K562 (cell line): ENCODE results near the gene MME. TPM values are rescaled to one million over a fixed set of nuclear protein-coding genes. Genes with fewer than 3 reads are reported as not detected.

Source experiments
- CHD2 ChIP-seq: IDR thresholded peaks from 2 replicates; pipeline ENCODE4 v1.6.1; 2011; ENCODE audit warnings: low read depth, low read length
- DLX4 ChIP-seq: fragments of 250-450 bp; sonication (Bioruptor Pico); IDR thresholded peaks from 2 replicates; pipeline ENCODE4 v1.6.1; 2021; ENCODE audit warnings: mild to moderate bottlenecking
- E2F4 ChIP-seq: sonication (generic); formaldehyde crosslinking; IDR thresholded peaks from 2 replicates; pipeline ENCODE4 v1.8.0; 2022; ENCODE audit warnings: mild to moderate bottlenecking, low read depth, missing genetic modification reagents
- GABPB2 ChIP-seq: fragments of 250-450 bp; sonication (Bioruptor Pico); conservative IDR thresholded peaks from 2 replicates; pipeline ENCODE4 v1.5.1; 2021; ENCODE audit warnings: mild to moderate bottlenecking
- HNRNPUL1 ChIP-seq: fragments of 200-400 bp; formaldehyde crosslinking; IDR thresholded peaks from 2 replicates; pipeline ENCODE4 v1.6.1; 2017; ENCODE audit warnings: low read length
- MCM2 ChIP-seq: fragments of 450-650 bp; IDR thresholded peaks from 2 replicates; pipeline ENCODE4 v1.6.1; 2017; ENCODE audit warnings: low read depth, mild to moderate bottlenecking
- MTA3 ChIP-seq: fragments of 450-650 bp; formaldehyde crosslinking; IDR thresholded peaks from 2 replicates; pipeline ENCODE4 v1.6.1; 2017; ENCODE audit warnings: mild to moderate bottlenecking, borderline replicate concordance
- NCOA4 ChIP-seq: fragments of 450-650 bp; IDR thresholded peaks from 2 replicates; pipeline ENCODE4 v1.6.1; 2018; ENCODE audit warnings: mild to moderate bottlenecking; ENCODE audit not compliant: partially characterized antibody
- NCOR1 ChIP-seq: fragments of 450-650 bp; IDR thresholded peaks from 2 replicates; pipeline ENCODE4 v1.6.1; 2016; ENCODE audit warnings: mild to moderate bottlenecking, moderate library complexity
- PHTF2 ChIP-seq: fragments of 250-450 bp; sonication (Bioruptor Pico); IDR thresholded peaks from 2 replicates; pipeline ENCODE4 v1.5.0; 2021; ENCODE audit warnings: mild to moderate bottlenecking
- SAFB2 ChIP-seq: fragments of 200-400 bp; formaldehyde crosslinking; IDR thresholded peaks from 2 replicates; pipeline ENCODE4 v1.6.1; 2018; ENCODE audit warnings: borderline replicate concordance, low read length, low read depth, moderate library complexity; ENCODE audit not compliant: severe bottlenecking
- SRSF7 ChIP-seq: fragments of 200-400 bp; formaldehyde crosslinking; optimal IDR thresholded peaks from 2 replicates; pipeline ENCODE3; 2017; ENCODE audit warnings: mild to moderate bottlenecking, low read depth, low read length
- XRCC4 ChIP-seq: IDR thresholded peaks from one replicate; pipeline ENCODE4 v1.6.1; 2011; ENCODE audit not compliant: insufficient read depth, insufficient read length; ENCODE audit errors: extremely low read depth
- ZBTB1 ChIP-seq: sonication (generic); formaldehyde crosslinking; IDR thresholded peaks from 2 replicates; pipeline ENCODE4 v1.8.1; 2023; ENCODE audit warnings: missing genetic modification reagents, low read depth, mild to moderate bottlenecking, borderline replicate concordance
- ZKSCAN3 ChIP-seq: fragments of 250-450 bp; sonication (Bioruptor Pico); IDR thresholded peaks from 2 replicates; pipeline ENCODE4 v1.4.0; 2020
- ZKSCAN8 ChIP-seq: fragments of 200-800 bp; sonication (Bioruptor generic); IDR thresholded peaks from 2 replicates; pipeline ENCODE4 v1.6.1; 2016; ENCODE audit warnings: missing genetic modification characterization, missing compliant biosample characterization
- ZNF175 ChIP-seq: fragments of 200-800 bp; sonication (Bioruptor generic); IDR thresholded peaks from 2 replicates; pipeline ENCODE4 v1.6.1; 2016; ENCODE audit warnings: low read depth, mild to moderate bottlenecking, missing genetic modification characterization, missing compliant biosample characterization
- ZNF253 ChIP-seq: fragments of 250-450 bp; sonication (Bioruptor Pico); conservative IDR thresholded peaks from 2 replicates; pipeline ENCODE4 v1.6.1; 2021; ENCODE audit warnings: mild to moderate bottlenecking
- ZNF398 ChIP-seq: fragments of 250-450 bp; sonication (Bioruptor Pico); IDR thresholded peaks from 2 replicates; pipeline ENCODE4 v1.8.0; 2021; ENCODE audit warnings: moderate library complexity, mild to moderate bottlenecking, inconsistent platforms
- ZNF436 ChIP-seq: fragments of 250-450, 450-650 bp; sonication (Bioruptor Pico); formaldehyde crosslinking; IDR thresholded peaks from 2 replicates; pipeline ENCODE4 v1.7.0; 2020; ENCODE audit warnings: mild to moderate bottlenecking
- ZNF584 ChIP-seq: fragments of 200-800 bp; sonication (Bioruptor generic); IDR thresholded peaks from 2 replicates; pipeline ENCODE4 v1.6.1; 2016; ENCODE audit warnings: low read depth, mild to moderate bottlenecking, missing genetic modification characterization, missing compliant biosample characterization
- ZNF740 ChIP-seq, 3 experiments: fragments of 200-800 bp in 1 of 3; sonication (Bioruptor generic) in 1 of 3; sonication (generic) in 1 of 3; formaldehyde crosslinking in 1 of 3; IDR thresholded peaks; 2 replicates each; pipeline versions ENCODE4 v1.6.1 to v1.8.0; 2016 to 2022; ENCODE audit warnings: mild to moderate bottlenecking in 2 of 3, missing compliant biosample characterization in 2 of 3, missing genetic modification characterization in 2 of 3, missing genetic modification reagents in 1 of 3
- polyA plus RNA-seq, 8 experiments: library from polyadenylated mRNA; depleted of rRNA in 4 of 8; stranded (reverse) in 5 of 8; unstranded in 3 of 8; fragments of >200 nt; fragmentation: Nextera tagmentation in 2 of 8; fragmentation: Illumina TruSeq in 1 of 8; extraction: Ambion mirVana in 2 of 8; extraction: Trizol in 1 of 8; gene quantifications; 2 replicates each; pipeline versions ENCODE4 v1.2.1 to v1.2.3, GENCODE V29; 2011 to 2014; ENCODE audit warnings: inconsistent platforms in 1 of 8, missing spikeins in 1 of 8
- total RNA-seq, 7 experiments: library from RNA; depleted of rRNA in 6 of 7; stranded (reverse); fragments of >200 nt in 6 of 7; fragmentation: Illumina TruSeq in 2 of 7; extraction: Trizol in 2 of 7; gene quantifications; 2 replicates each; pipeline versions ENCODE4 v1.2.1 to v1.2.3, GENCODE V29; 2011 to 2021; ENCODE audit warnings: low replicate concordance in 1 of 7
- TF ChIP-seq, protein P1 (sequence below): sonication (generic); formaldehyde crosslinking; IDR thresholded peaks from 2 replicates; pipeline ENCODE4 v1.8.0; 2022; ENCODE audit warnings: missing genetic modification reagents, mild to moderate bottlenecking, borderline replicate concordance
- TF ChIP-seq, protein P2 (sequence below): sonication (generic); formaldehyde crosslinking; IDR thresholded peaks from 2 replicates; pipeline ENCODE4 v1.9.0; 2022; ENCODE audit warnings: mild to moderate bottlenecking, missing genetic modification reagents

The MME gene
- total and polyA plus RNA-seq, 9 of the 15 experiments (the other 6 are each of a cell fraction or from before 2014, with no cell fraction given) = 0.80 to 8.6 (median 2.5) TPM

GRCh38 chr3:155179437-155179827 lies 99.3 kb downstream of the MME start (continued):
- no peak for TF ChIP-seq DLX4 (CRISPR knock-in tag)
- no peak for TF ChIP-seq ZNF740 (CRISPR knock-in tag; IDR thresholded peaks at IDR 0.05)
- no peak for TF ChIP-seq ZNF740 (tag; IDR thresholded peaks at IDR 0.05)
- TF ChIP-seq ZNF398 = no peak
- no peak for TF ChIP-seq NCOA4
- TF ChIP-seq ZKSCAN3 (CRISPR knock-in tag) = no peak
- no peak for TF ChIP-seq ZNF175 (CRISPR knock-in tag)
- TF ChIP-seq XRCC4 = no peak
- TF ChIP-seq, protein P1, sequence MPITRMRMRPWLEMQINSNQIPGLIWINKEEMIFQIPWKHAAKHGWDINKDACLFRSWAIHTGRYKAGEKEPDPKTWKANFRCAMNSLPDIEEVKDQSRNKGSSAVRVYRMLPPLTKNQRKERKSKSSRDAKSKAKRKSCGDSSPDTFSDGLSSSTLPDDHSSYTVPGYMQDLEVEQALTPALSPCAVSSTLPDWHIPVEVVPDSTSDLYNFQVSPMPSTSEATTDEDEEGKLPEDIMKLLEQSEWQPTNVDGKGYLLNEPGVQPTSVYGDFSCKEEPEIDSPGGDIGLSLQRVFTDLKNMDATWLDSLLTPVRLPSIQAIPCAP (CRISPR knock-in tag) = no peak
- no peak for TF ChIP-seq GABPB2 (CRISPR knock-in tag)
- TF ChIP-seq ZNF253 (CRISPR knock-in tag) = no peak
- no peak for TF ChIP-seq SRSF7
- TF ChIP-seq, protein P2, sequence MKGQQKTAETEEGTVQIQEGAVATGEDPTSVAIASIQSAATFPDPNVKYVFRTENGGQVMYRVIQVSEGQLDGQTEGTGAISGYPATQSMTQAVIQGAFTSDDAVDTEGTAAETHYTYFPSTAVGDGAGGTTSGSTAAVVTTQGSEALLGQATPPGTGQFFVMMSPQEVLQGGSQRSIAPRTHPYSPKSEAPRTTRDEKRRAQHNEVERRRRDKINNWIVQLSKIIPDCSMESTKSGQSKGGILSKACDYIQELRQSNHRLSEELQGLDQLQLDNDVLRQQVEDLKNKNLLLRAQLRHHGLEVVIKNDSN (CRISPR knock-in tag) = no peak
- TF ChIP-seq ZKSCAN8 (CRISPR knock-in tag) = no peak
- no peak for TF ChIP-seq CHD2
- TF ChIP-seq MTA3 = no peak
- TF ChIP-seq NCOR1 = peak; percentile 91
- no peak for TF ChIP-seq ZBTB1 (CRISPR knock-in tag)
- no peak for TF ChIP-seq MCM2
- no peak for TF ChIP-seq ZNF436 (CRISPR knock-in tag)
- no peak for TF ChIP-seq SAFB2
- no peak for TF ChIP-seq HNRNPUL1
- TF ChIP-seq PHTF2 = no peak
- no peak for TF ChIP-seq E2F4 (CRISPR knock-in tag)
- TF ChIP-seq ZNF584 = no peak
